Hippocampal formation (tissue), 2 donors: ENCODE results near the gene SLC25A44.
A peak's percentile ranks its signal among the peaks of the same experiment; 100 is the strongest.

Source experiments
- DNase-seq, 2 donors: peaks; one replicate each; lab custom pipeline; 2025; lab: John Stamatoyannopoulos, UW

SLC25A44 gene

DNA sequence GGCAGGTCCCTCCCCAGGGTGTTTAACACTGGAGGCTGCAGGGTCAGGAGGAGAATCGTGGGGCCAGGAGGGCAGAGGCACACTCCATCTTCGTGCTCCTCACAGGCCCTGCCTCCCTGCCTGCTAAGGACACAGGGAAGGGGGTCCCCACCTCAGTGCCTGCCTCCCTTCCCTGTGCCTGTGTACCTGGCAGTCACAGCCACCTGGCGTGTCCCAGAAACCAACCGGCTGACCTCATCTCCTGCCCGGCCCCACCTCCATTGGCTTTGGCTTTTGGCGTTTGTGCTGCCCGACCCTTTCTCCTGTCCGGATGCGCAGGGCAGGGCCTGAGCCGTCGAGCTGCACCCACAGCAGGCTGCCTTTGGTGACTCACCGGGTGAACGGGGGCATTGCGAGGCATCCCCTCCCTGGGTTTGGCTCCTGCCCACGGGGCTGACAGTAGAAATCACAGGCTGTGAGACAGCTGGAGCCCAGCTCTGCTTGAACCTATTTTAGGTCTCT, 47.5 kb downstream of the SLC25A44 start:
- DNase-seq: no peak

DNA sequence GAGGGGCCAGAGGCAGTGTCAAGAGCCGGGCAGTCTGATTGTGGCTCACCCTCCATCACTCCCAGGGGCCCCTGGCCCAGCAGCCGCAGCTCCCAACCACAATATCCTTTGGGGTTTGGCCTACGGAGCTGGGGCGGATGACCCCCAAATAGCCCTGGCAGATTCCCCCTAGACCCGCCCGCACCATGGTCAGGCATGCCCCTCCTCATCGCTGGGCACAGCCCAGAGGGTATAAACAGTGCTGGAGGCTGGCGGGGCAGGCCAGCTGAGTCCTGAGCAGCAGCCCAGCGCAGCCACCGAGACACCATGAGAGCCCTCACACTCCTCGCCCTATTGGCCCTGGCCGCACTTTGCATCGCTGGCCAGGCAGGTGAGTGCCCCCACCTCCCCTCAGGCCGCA, 48.0 kb downstream of the SLC25A44 start, which contains the start of gene BGLAP:
Gene BGLAP (plus strand): TSS at position 259 of the 400 bp plus-strand sequence. CDS start 48 bp downstream, at position 307.
- no peak for DNase-seq

DNA sequence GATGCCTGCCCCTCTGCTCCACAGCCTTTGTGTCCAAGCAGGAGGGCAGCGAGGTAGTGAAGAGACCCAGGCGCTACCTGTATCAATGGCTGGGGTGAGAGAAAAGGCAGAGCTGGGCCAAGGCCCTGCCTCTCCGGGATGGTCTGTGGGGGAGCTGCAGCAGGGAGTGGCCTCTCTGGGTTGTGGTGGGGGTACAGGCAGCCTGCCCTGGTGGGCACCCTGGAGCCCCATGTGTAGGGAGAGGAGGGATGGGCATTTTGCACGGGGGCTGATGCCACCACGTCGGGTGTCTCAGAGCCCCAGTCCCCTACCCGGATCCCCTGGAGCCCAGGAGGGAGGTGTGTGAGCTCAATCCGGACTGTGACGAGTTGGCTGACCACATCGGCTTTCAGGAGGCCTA, 48.8 kb downstream of the SLC25A44 start:
- no peak for DNase-seq

DNA sequence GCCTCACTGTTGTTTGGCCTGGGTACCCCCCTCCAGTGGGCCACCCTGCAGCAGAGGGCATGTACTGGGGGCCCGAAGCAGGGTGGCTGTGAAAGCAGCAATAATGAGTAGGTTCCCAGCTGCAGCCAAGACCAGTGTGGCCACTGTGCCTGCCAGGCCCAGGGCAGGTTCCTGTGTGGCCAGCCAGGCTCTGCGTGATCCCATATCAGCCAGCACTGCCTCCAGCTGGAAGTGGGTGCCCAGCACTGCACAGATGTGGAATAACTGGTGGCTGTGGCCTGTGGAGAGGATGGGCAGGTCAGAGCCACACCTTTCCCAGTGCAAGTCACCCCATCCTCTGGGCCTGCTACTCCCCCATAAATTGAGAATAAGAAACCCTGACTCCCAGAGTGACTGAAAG, 50.2 kb downstream of the SLC25A44 start:
- no peak for DNase-seq

DNA sequence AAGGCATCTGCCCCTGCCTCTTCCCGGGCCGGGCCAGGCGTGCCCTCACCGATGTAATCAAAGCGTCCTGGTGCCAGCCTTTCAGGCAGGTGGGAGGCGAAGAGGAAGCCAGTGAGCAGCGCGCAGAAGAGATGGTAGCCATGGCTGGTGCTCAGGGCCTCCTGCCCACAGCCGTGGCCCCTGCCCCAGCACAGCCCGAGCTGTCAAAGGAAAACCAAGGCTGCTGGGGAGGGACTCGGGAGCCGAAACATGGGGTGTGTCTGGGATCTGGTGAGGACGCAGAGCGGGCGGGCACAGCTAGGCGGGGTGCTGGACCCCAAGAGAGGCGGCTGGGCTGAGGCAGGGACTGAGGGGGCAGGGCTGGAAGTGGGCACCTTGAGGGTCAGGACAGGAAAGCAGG, 50.8 kb downstream of the SLC25A44 start:
- DNase-seq: no peak

DNA sequence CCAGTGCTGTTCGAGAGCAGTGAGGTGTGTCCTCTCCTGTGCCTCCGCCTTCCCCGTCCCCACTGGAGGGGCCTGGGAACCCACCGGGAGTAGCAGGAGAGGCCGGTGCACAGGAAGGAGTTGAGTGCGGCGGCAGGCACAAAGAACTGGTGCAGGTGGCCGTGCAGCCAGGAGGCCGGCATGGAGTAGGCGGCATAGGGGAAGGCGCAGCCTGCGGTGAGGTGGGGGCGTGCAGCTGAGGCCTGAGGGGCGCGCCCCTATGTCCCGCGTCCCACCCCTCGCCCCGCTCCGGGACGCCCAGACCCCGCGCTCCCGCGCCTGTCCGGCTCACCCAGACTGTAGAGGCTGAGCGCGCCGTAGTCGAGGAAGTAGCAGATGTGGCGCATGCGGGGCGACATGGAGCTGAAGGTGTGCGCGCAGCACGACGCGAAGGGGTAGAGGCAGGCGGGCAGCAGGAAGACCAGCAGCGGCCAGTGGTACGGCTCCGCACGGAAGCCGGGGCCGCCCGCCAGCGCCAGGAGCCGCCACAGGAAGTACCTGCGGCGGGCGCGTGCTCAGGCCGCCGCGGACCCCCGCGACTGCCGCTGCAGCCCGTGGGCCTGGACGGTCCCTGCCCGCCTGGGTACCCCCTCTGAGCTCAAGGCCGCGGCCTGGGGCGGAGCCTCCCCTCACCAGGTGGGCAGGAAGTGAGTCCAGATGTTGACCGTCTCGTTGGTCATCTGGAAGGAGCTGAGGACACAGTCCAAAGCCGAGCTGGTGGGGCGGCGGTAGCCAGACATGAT, 51.7 kb downstream of the SLC25A44 start:
- no peak for DNase-seq

DNA sequence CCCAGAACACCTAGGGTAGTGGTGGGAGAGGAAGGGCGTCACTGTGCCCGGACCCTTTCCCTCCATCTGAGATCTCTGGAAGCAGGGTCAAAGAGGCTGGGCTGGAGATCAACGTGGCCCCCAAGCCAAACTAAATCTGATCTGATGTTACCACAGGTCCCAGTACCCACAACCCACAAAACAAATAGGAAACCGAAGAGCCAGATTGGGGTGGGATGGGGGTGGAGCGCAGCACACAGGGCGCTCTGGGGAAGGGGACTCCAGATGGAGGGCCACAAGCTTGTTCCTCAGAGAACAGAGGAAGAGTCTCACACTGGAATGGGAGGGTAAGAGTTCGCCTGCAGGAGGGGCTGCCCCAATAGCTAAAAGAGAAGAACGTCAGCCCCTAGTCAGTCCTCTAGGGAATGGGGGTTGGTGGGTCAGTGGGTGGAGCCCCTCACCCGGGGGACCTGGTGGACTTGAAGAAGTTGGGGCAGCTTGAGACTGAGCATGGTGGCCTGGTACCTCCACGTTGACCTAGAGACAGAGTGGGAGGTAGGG, 52.4 kb downstream of the SLC25A44 start:
- DNase-seq: no peak

DNA sequence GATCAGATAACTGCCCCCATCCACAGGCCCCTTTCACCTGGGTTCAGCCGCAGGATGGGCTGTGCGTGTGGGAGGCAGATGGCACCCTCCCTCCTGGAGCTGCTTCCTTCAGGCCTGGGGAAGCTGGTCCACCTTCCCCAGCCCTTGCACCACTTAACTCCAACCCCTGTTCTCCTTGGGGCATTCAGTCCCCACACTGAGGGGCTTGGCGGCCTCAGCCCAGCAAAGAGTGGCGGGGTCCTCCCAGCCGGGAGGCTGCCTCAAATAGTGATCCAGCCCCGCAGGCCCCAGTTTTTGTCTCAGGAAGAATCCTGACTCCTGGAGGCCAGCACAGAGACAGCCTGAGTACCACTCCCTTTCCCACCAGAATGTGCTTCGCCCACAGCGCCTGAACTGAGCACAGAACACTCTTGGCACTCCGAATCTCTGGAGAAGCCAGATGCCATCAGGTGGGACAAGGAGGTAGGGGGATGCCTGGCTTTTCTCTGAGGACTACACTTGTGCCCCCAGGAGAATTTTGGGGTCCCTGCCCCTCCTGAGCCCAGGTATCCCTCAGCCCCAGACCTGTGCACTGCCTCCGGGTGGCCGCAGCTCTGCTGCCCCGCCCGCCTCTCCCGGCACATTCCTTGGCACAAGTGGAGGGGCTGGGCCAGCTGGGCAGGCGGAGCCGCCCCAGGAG, 53.0 kb downstream of the SLC25A44 start:
- no peak for DNase-seq

DNA sequence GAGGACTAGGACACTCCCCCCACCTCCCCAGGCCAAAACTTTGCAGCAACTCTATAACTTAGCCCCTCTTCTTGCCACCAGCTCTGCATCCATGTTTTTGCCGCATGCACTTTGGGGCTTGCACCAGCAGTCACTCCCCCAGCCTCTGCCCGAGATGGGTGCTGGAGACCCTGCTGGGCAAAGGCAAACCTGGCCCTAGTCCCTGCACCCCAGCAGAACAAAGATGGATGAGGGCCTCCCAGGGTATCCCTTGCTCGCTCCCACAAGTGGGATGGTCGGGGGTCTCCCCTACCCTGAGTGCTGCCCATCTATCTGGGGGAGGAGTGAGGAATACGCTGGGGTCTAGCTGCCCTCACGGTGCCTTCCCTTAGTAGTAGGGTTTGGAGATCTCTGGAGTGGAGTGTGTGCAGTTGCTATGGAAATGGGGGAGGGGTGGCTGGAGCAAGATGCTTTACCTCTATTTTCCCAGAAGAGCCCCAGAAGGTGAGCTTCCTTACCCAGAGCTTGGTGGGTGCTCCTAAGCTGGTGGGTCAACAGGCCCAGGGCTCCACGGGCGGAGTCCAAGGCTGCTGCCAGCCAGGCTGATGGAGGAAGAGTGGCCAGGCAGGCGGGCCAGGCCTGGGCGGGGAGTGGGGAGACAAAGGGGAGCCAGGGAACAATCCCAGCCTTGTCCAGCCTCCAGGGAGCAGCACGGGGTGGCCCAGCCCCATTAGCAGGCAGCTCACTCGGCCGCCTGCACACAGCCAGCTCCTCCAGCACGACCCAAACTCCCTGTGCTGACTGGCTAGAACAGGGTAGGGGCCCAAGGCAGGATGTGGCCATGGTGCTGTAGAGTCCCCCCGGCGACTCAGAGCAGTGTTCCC, 53.8 kb downstream of the SLC25A44 start, which contains the start of gene PAQR6:
Gene PAQR6 (minus strand): TSS at position 597 of the 863 bp plus-strand sequence. CDS start 1,325 bp downstream, outside the sequence.
- peak; percentile 94 to 97 for DNase-seq

DNA sequence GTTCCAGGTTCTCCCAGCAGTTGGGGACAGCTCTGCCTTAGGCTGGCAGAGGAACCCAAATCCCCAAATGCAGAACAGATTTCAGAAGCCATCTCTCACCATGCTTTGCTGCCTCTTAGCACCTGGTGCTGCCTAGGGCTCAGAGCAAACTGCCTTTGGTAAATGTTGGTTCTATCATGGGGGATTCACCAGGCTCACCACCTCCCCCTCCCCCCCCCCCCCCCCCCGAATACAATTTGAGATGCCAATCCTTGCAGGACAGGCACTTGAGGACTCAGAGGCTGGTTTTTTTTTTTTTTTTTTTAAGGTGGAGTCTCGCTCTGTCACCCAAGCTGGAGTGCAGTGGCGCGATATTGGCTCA, 54.4 kb downstream of the SLC25A44 start:
- no peak for DNase-seq

DNA sequence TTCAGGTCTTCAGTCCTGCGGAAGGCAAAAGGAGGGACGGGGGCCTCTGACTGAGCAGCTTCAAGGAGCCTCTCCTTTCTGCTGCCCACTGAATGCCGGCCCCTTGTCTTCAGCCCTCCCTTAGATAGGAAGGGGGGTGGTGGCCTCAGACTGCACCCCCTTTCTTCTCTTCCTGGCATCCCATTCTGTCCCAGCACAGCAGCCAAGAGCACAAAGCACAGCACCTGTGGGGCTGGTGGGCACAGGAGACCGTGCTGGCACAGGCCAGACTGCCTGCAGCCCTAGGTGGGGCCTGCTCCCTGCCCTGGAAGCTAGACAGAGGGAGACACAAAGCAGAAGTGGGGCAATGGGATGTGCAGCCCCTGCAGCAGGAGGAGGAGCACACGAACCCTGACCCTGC, 55.7 kb downstream of the SLC25A44 start:
- DNase-seq: no peak

DNA sequence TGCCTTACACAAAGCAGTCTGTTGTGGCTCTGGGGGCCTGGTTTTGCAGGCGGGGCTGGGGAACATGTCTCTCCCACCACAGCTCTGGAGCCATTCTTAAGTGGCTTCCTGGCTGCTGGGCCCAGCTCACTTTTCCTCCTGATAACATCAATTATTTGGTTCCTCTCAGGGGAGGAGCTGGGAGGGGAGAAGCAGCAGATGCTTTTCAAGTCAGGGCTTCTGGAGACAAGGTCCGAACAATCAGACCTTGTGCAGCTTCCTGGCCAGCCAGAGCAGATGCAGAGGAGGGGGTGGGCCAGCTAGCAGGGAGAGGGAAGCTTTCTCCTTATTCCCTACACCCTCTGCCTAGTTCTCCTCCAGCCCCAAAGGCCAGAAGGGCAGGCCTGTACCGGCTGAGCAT, 57.6 kb downstream of the SLC25A44 start:
- DNase-seq: no peak

DNA sequence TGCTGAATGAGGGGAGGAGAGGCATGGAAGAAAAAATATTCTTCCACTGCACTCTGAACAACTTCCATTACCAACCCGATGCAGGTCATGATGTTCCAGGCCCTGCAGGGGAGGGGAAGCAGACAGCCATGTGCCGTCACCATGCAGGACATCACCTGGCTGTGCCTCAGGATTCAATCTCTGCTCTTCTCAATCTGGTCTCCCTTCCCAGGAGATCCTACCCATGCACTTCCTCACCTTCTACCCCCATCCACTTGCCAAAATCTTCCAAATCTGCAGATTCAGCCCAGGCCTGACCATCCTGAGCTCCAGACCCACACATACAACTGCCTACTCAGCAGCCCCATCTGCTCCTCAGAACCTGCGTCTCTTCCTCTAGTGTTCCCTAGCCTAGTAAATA, 59.7 kb downstream of the SLC25A44 start:
- DNase-seq: no peak

DNA sequence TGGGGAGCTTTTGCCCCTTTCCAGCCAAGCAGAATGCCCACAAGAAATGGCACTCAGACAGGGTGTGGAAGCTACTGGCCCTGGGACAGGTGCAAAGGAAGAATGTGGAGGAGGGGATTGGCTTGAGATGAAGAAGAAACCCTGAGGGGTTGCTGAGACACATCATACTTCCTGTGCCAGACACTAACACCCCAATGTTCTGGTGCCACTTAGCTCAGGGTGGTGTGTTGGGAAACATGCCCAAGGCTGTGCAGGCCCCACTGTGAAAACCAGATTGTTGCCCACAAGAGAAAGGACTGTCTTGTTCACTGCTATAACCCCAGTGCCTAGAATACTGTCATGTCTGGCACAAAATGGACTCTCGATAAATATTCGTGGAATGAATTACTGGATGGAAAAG, 63.8 kb downstream of the SLC25A44 start:
- DNase-seq: no peak

DNA sequence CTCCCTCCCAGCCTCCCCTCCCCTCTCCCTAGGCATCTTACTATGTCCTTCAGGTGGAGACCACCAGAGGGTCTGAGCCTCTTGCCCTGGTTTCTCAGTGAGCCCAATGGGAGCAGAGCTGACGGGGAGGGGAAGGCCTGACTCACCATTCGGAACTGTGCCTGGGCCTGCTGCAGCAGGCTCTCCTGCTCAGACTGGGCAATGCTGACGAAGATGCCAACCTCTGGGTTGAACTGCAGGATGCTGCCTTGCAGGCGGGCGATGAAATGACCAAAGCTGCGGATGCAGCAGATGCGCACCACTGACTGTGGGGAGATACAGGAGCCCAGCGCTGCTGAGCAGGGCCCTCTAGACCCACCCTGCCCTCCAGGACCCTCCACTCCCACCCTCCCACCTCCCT, 65.0 kb downstream of the SLC25A44 start:
- no peak for DNase-seq

DNA sequence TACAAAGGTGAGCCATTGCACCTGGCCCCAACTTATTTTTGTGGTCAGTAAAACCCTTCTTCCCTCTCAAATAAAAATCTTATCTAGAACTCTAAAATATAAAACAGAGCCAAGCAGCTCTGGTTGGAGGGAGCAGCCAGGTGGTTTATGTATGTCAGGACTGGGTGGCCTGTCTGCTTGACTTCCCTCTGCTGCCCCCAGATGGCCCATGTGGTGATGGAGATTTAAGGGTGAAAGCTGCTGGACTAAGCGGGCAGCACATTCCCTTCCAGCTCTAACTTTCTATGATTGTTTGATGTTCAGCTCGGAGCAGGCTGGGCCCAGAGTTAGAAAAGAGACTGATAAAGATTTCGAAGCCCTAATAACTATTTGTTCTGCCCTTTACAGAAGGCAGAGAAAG, 65.9 kb downstream of the SLC25A44 start:
- DNase-seq: peak; percentile 33 to 38

DNA sequence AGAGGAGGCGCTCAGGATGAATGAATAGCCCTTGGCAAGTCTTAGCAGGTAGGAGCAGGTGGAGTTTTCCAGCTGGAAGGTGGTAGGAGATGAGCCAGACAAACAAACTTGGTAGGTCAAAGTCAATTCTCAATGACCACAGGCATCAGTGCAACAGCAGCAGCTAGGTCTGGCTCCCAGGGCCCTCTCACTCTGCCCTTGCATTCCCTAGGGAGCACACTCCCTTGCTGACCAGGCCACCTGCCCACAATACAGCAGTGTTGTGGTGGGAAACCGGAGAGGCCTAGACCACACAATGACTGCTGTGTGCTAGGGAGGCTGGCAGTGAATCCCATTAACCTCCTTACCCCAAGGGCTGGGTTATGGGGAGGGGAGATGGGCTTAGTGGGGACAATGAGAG, 67.0 kb downstream of the SLC25A44 start:
- peak in 1 of 2 donors; percentile 29 for DNase-seq
